ENCODE data around the gene RPS6KC1. TPM values are rescaled to one million over a fixed set of nuclear protein-coding genes. Genes with fewer than 3 reads are reported as not detected.
"Not testable (repeated sequence)": the region's sequence is repeated elsewhere in the genome, so short reads cannot be mapped to it uniquely, and the experiment has no call there.

RPS6KC1 gene
- total RNA-seq, 1 donor from 2014 or later: 36.6 TPM

GRCh38 chr1:213148905-213149304 is 97.9 kb downstream of the RPS6KC1 start:
- DNase-seq (ENCODE audit: low read depth): no peak

DNA sequence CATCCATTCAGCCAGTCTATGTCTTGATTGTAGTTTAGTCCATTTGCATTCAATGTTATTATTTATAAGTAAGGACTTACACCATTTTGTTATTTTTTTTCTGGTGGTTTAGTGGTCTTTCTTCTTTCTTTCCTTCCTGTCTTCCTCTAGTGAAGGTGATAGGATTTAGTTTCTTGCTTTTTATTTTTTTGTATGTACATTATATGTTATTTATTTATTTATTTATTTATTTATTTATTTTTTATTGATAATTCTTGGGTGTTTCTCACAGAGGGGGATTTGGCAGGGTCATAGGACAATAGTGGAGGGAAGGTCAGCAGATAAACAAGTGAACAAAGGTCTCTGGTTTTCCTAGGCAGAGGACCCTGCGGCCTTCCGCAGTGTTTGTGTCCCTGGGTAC is 99.0 kb downstream of the RPS6KC1 start:
- not testable (repeated sequence) for DNase-seq (ENCODE audit: low read depth)

DNA sequence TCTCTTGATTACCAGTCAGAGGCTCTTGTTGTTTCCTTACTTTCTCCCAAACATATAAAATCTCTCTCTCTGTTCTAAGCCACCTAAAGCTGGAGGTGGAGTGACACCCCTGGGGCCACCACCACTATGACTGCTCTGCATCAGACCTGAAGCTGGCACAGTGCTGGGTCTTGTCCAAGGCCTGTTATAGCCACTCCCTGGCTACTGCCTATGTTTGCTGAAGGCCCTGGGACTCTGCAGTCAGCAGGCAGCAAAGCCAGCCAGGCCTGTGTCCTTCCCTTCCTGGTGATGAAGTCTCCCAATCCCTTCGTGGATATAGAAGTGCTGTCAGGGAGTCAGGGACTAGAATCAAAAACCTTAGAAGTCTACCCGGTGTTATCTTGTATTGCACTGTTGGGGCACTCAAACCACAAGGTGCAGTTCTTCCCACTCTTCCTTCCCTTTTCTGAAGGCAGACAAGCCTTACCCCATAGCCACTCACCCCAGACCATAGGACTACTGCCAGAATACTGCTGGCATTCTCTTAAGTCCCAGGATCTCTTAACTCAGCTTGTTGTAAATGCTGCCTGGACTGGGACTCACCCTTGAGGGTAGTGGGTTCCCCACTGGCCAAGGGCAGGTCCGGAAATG is 103.1 kb downstream of the RPS6KC1 start:
- DNase-seq (ENCODE audit: low read depth): no peak

DNA sequence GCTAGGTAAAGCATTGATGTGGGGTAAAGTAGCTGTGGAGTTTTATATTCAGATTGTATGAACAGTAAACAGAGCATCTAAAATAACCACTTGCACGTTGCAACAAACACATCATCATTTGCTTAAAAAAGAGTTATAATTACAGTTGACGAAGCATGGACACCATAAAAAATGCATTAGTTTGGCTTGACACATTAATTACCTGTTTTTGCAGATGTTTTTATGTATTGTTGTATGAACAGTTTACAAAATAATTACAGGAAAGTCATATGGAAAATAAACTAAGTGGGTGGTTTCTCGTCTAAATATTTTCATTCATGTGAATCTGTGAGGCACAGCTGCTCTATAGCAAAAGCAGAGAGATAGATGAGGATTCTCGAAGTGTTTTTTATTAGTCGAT is 108.3 kb downstream of the RPS6KC1 start:
- DNase-seq (ENCODE audit: low read depth): no peak

GRCh38 chr1:213160442-213160841 is 109.4 kb downstream of the RPS6KC1 start:
- not testable (repeated sequence) for DNase-seq (ENCODE audit: low read depth)

DNA sequence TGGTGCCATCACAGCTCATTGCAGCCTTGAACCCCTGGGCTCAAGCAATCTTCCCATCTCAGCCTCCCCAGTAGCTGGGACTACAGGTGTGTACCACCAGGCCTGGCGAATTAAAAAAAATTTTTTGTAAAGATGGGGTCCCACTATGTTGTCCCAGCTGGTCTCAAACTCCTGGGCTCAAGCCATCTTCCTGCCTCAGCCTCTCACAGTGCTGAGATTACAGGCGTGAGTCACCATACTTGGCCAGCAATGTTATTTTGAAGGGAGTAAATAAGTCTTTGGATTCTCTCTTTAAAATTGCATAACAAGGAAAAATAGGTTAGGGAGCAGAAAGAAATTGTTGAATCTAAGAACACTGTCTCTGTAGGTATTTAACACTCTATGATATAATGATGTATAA is 111.3 kb downstream of the RPS6KC1 start:
- peak; percentile 19 for DNase-seq (ENCODE audit: low read depth)

- DNase-seq (ENCODE audit: low read depth): no peak
Observed at GRCh38 chr1:213162862-213163261, 111.8 kb downstream of the RPS6KC1 start.

- DNase-seq (ENCODE audit: low read depth): no peak
Observed at GRCh38 chr1:213163278-213163711, 112.3 kb downstream of the RPS6KC1 start.

GRCh38 chr1:213164561-213164960 is 113.5 kb downstream of the RPS6KC1 start:
- DNase-seq (ENCODE audit: low read depth): no peak

GRCh38 chr1:213166852-213167251 is 115.8 kb downstream of the RPS6KC1 start:
- peak; percentile 31 for DNase-seq (ENCODE audit: low read depth)

DNA sequence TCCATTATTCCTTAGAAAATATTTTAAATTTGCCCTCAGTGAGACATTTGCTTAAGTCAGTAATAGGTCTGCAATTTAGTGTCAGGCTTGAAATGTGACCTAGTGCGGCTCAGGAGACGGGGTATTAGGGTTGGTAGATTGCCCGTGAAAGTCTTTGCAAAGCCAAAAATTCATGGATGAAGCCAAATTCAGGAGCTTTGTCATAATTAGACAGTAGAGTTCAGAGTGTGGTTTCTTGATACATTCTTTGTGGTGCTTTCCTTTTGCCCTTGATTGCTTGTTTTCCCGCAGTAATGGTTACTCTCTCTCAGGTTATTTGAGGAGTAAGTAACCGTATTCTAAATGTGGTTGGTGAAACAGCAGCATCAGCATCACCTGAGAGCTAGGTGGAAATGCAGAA is 120.7 kb downstream of the RPS6KC1 start:
- DNase-seq (ENCODE audit: low read depth): peak; percentile 7

DNA sequence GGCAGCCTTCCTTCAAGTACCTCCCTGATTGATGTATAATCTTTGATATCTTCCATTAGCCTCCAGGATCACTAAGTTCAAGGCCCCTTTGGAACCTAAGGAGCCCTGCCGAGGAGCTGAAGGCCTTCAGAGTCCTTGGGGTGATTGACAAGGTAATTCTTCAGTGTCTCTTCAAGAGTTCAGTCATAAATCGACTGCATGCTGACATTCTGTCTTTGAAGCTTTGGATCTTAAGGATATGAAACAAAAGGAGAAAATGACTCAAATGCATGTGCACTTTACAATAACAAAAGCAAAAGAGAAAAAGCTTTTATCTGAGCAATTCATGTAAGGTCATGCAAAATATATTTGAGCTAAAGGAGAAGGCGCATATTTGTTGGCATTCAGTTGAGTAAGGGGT is 125.3 kb downstream of the RPS6KC1 start:
- DNase-seq (ENCODE audit: low read depth): no peak

DNA sequence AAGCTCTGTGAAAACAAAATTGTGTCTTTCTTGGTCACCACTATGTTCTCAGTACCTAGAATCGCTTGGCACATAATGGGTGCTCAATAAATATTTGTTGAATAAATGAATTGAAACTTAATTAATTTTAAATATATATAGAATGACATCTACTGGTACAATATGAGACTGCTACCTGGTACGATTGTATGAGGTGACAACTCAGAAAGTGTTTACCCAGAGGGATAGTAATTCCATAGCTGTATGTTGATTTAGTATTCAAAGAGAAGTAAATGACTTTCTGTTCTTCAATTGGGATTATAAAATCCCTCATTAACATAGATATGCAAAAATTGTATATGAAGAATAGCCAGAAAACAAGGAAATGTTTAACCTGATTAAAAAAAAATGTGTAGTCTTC is 128.7 kb downstream of the RPS6KC1 start:
- DNase-seq (ENCODE audit: low read depth): no peak

GRCh38 chr1:213180833-213181232 is 129.8 kb downstream of the RPS6KC1 start:
- DNase-seq (ENCODE audit: low read depth): no peak

DNA sequence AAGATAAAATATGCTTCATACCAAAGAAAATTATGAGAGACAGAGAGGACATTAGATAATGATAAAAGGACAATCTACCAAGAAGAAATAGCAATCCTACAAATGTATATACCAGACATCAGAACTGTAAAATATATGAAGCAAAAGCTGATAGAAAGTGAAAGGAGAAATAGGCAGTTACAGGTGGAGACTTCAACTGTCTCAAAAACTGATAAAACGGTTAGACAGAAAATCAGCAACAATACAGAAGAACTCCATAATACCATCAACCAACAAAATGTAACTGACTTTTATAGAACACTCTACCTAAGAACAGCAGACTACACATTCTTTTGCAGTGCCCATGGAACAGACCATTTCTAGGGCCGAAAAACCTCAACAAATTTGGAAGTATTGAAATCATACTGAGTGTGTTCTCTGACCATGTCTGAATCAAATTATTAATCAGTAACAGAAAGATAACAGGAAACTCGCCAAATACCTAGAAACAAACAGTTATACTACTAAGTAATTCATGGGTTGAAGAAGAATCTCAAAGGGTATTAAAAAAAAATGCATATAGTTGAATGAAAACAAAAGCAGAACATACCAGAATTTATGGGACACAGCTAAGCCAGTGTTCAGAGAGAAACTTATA is 132.1 kb downstream of the RPS6KC1 start:
- DNase-seq (ENCODE audit: low read depth): no peak

- peak; percentile 9 for DNase-seq (ENCODE audit: low read depth)
Observed at GRCh38 chr1:213186168-213186567, 135.1 kb downstream of the RPS6KC1 start.

DNA sequence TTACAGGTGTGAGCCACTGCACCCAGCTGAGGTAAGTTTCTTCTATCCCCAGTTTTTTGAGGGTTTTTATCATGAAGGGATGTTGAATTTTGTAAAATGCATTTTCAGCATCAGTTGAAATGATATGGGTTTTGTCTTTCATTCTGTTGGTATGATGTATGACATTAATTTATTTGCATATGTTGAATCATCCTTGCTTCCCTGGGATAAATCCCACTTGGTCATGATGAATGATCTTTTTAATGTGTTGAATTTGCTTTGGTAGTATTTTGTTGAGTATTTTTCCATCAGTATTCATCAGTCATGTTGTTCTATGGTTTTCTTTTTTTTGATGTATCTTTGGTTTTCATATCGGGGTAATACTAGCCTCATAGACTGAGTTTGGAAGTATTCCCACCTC is 141.0 kb downstream of the RPS6KC1 start:
- DNase-seq (ENCODE audit: low read depth): no peak

DNA sequence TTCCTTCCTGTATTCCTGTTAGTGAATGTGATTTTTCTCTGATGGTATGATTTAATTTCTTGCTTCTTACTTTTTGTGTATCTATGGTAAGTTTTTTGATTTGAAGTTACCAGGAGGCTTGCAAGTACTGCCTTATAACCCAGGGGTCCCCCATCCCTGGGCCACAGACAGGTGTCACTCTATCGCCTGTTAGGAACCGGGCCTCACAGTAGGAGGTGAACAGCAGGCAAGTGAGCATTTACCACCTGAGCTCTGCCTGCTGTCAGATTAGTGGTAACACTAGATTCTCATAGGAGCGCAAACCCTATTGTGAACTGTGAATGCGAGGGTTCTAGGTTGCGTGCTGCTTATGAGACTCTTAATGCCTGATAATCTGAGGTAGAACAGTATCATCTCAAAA is 143.3 kb downstream of the RPS6KC1 start:
- no peak for DNase-seq (ENCODE audit: low read depth)

DNA sequence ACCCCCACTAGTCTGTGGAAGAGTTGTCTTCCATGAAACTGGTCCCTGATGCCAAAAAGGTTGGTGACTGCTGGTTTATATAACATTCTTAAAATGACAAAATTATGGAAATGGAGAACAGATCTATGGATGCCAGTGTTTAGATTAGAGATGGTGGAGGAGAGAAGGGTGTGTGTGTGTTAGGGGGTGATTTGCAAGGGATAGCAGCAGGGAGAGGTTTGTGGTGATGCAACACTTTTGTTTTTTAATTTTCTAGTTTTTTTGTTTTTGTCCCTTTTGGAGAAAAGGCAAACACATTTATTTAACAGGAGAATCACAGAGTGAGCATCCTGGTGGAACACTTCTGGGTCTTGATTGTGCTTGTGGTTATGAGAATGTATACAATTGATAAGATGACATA is 143.8 kb downstream of the RPS6KC1 start:
- DNase-seq (ENCODE audit: low read depth): no peak

- DNase-seq (ENCODE audit: low read depth): not testable (repeated sequence)
Observed at GRCh38 chr1:213196328-213197054, 145.4 kb downstream of the RPS6KC1 start.

DNA sequence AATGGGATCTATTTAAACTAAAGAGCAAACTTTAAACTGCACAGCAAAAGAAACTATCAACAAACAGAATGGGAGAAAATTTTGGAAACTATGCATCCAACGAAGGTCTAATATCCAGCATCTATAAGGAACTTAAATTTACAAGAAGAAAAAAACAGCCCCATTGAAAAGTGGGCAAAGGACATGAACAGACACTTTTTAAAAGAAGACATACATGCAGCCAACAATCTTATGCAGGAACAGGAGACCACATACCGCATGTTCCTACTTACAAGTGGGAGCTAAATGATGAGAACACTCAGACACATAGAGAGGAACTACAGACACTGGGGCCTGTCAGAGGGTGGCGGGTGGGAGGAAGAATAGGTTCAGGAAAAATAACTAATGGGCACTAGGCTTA is 149.6 kb downstream of the RPS6KC1 start:
- DNase-seq (ENCODE audit: low read depth): no peak

GRCh38 chr1:213201380-213202155 is 150.5 kb downstream of the RPS6KC1 start:
- no peak for DNase-seq (ENCODE audit: low read depth)

Data from myocyte (in vitro differentiated cells).